Stimulated activated CD4-positive, alpha-beta T cell treated with anti-CD3 and anti-CD28 coated beads, TNF-alpha, amount 100 ng/mL, for 4 hours (primary cell): ENCODE data around the gene GKN2.
A peak's percentile ranks its signal among the peaks of the same experiment; 100 is the strongest.
"Not testable (repeated sequence)": the region's sequence is repeated elsewhere in the genome, so short reads cannot be mapped to it uniquely, and the experiment has no call there.

Experiments used
- DNase-seq, 3 experiments: peaks; one replicate each; pipeline ENCODE4 v3.0.0-alpha.2; 2020; ENCODE audit warnings: low read depth in 3 of 3

Gene GKN2

DNA sequence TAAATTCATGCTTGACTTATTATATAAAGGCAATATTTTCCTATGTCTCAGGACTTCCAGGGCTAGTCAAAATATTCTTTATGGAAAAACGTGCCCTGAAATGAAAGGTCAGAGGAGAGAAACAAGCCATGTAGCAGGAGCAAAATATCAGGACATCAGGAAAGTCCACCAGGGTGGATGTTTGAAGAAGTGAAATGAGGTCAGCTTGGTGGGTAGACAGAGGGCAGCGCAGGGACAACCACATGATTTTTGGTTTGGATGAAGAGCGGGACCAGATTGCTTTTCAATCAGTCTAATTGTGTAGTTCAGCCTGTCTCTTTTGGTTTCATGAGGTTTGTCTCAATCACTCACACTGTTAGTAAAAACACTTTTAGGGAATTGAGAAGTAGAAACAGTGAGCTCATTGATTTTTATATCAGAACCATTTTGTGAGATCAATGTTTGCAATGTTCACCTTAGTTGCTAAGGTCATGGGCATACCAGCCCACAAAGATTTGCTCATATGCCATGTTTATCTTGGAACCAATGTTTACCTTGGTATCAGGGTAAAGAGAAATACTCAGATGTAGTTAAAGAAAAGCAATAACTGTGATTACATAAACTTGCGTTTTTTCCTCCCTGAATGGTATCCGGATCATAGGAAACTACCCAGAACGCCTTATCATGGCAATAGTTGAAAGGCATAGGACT, 32.1 kb downstream of the GKN2 start:
- no peak for DNase-seq

DNA sequence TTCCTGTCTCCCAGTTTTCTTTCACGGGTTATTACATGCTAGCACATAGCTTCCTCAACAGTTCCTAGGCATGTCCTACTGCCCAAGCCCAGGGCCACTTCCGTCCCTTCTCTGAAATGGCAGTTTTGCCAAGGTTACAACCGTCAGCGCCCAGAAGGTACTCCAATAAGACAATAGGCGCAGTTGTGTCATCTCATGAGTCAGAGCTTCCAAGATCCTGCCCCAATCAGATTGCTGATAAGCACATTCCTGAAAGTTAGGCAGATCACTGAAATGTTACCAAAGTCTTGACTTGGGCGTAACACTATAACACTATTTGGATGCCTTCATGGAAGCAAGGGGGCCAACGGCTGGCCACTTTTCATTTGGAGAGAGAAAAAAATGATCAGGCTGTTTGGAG, 34.2 kb downstream of the GKN2 start:
- no peak for DNase-seq

DNA sequence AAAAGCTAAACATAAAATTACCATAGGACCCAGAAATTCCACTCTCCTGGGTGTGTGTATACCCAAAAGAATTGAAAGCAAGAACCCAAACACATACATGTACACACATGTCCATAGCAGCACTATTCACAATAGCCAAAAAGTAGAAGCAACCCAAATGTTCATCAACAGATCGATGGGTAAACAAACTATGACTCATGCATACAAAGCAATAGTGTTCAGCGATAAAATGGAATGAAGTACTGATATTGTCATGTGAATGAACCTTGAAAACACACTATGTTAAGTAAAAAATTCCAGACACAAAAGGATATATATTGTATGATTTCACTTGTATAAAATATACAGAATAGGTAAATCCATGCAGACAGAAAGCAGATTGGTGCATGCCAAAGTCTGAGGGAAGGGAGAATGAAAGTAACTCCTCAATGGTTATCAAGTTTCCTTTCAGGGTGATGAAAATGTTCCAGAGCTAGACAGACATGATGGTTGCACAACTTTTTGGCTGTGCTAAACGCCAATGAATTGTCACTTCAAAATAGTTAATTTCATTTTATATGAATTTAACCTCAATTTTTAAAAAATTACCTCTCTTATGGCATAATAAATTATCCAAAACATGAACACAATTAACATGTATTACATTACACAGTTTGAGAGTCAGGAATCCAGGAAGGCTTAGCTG, 35.5 kb downstream of the GKN2 start:
- DNase-seq, result no peak

DNA sequence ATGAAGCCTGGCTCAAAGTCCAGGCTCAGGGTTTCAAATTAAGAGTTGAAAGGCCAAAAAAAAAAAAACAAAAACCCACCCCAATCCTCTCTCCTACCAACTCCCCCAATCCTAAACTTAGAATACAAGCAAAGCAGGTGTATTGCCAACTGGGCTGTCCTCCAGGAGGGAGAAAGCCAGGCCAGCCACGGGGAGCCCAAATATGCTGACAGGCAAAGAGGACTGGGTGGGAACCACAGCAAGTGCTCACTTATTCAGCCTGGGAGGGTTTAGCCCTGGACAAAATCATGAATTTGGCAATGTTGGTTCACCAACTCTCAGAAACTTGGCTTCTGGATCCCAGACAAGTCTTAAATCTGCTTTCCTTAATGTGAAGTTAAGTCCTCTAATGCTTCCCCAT, 36.5 kb downstream of the GKN2 start:
- DNase-seq, result no peak

DNA sequence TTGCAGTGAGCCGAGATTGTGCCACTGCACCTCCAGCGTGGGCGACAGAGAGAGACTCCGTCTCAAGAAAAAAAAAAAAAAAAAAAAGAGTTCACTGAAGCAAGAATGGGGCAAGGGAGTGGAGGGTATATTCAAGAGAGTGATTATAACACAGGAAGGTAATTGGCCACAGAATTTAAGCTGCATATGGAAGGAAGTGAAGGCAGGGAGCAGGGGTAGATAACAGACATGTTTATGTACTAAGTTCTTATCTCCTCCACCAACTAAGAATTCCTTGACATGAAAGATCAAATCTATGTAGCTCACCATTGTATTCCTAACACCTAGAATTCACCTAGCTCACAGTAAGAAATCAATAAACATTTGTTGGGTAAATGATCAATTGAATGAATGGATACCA, 37.3 kb downstream of the GKN2 start:
- no peak for DNase-seq

DNA sequence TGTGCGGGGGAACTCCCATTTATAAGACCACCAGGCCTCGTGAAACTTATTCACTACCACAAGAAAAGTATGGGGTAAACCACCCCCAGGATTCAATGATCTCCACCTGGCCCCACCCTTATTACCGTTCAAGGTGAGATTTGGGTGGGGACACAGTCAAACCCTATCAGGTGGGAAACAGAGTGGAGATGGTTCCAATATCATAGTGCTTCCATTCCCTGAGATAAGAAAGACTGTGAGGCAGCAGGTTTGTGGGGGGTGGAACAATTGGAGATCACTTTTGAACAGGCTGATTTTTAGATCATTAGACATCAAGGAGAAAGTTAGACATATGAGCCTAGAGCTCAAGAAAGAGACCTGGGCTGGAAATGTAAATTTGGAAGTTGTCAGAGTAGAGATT, 39.3 kb downstream of the GKN2 start:
- DNase-seq, result no peak

DNA sequence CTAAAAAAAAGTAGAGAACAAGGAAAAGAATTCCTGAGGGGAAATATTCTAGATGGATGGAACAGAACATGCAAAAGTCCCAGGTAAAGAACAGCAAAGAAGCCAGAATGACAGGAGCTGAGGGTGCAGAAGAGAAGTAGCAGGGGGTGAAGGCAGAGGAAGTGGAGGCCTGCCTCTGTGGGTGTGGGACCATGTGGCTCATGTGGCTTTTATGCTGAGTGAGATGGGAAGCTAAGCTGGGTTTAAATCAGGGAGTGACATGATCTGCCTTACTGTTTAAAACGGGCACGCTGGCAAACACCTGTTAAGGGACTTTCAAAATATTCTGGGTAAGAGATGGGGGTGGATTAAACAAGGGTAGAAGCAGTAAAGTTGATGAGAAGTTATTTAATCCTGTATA, 40.0 kb downstream of the GKN2 start:
- DNase-seq, result no peak

DNA sequence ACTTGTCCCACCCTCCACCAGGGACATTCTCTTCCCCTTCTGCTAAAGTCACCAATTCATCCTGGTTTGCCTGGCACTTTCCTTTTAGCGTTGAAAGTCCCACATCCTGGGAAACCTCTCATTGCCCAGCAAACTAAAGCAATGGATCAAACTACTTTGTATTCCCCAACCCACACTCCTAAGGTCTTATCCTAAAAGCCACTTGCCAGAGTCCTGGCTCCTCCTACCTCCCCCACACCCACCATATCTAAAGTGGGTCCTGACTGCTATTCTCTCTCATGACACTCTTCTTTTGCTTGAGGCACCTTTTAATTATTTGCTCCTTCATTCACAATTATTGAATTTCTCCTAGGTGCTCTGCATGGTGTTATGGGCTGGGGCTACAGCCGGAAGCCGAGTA, 40.6 kb downstream of the GKN2 start:
- DNase-seq, result no peak

DNA sequence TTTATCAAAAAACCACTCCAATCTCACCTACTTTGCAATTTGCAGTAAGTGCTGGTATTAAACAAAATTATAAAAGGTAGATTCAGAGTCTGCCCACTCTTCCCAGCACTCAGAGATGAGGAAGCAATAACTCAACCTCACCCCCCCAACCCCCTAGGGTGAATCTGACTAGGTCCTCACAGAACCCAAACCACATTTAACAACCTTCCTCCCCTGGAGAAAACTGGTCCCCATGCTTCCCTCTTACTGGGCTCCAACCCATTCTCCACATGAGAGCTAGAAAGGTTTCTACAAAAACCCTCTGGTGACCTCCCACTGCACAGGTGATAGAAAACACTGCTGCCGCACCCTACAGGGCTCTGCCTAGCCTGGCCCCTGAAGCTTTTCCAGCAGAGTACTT, 41.0 kb downstream of the GKN2 start:
- DNase-seq, result no peak

DNA sequence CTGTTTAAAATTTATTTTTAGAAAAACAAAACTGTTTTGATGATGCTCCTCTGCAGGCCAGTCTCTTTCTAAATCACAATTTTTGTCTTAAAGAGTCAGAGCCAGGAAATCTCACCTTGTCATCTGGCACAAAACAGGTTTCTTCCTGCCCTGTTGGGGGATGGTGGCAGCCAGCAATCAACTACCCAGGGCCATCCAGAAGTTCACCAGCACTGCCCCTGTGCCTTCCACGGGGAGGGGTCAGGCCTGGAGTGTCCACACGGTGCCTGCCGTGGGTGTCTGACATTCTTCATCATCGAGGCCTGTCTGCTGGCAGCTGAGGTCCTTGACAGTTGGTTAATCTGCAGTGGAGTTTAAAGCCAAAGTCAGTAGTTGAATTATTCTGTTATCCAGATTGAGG, 41.4 kb downstream of the GKN2 start:
- no peak for DNase-seq

DNA sequence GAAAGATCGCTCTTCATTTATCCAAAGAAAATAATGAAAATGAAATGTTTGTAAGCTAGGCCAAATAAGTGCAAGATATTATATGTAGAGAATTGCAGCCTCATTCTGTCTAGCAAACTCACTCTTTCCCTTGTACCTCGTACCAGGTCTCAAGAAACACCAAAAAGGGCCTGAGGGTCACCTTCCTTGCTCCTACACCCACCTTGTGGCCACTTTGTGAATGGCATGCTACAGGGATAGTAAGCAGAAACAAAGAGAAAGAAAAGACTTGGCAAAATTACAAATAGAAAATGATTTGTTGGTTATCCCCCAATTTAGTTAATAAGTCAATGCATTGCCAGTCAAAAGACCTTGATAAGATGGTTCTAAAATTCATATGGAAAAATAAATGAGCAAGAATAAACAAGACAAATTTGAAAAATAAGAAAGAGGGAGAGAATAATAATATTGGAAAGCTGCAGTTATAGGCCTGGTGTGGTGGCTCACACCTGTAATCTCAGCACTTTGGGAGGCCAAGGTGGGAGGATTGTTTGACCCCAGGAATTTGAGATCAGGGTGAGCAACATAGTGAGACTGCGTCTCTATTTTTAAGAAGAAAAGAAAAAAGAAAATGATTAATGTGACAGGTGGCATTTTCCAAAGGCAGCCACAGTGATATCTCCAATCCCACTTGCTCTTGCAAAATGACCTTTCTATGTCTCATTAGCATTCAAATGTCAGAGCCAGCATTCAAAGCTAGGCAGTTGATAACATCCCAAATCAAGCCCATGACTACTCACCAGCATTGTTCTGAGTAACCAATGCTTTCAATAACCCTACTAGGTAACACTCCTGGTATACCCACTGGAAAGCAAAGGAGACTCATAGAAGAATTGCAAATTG, 42.7 kb downstream of the GKN2 start:
- peak; percentile 54 to 60 (median 55) for DNase-seq

DNA sequence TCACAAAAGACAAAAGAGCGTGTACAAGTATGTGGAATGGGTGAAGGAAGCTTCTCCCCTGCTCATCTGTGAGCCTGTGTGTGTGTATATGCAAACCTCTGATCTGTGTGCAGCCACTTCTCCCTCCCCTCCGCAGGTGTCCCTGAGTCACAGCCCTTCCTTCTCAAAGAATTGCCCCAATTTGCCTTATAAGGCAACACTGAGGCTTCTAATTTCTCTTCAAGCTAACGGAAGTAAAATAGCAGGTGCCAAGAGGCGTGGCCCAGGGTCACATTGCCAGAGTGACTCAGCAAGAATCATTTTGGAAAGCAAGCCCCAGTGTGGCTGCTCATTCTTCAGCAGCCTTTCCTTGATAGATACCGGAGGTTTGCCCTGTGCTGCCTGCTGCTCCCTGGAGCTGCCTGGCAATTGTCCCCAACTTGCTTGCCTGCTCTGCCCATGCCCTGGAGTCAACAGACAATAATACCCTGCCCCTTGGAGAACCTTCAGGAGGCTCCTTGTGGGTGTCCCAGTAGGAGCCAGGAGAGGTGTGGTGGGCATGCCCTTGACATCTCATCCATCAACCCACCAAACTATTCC, 44.2 kb downstream of the GKN2 start:
- DNase-seq, result peak; percentile 55 to 78 (median 77)

DNA sequence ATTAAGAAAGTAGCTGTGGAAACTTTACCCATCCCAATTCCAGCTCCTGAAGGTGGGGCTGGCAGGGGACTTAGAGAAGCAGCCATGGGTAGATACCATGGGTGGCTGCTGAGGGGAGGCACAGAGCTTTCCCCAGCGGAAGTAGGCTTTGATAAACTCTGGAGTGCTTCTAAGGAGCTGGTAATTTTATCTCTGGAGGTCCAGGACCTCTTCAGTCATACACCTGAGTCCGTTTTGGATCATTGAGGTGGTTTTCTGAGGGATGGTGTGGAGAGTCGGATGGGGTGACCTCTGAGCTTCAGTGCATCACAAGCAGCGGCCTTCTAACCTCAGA, 44.8 kb downstream of the GKN2 start:
- DNase-seq, result peak in 1 of 3 experiments; percentile 8

DNA sequence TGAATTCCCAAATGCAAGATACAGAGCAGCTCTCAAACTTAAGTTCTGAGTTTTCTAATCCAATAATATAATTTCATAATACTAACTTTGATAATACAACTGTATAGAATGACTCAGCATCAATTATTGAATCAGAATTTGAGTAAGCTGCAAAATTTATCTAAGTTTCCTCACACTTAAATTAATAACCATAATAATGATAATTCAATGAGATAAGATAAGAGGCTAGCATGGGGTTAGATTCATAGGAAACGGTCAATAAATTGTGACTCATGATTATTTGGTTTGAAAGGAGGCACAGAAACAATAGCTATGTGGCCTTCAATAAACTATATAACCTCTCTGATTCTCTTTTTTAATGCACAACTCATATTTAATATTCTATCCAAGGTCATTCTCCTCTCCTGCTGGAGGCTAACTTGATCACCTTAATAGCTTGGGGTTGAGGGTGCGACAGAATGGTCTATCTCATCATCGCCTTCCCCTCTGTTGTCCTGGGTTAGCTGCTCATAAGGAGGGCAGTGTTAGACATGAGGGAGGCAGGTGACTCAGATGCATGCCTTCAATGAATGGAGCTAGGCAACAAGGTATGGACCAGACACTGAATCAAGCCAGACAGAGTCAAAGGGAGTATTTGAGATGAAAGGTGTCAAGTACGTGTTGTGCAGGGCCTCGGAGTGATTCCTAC, 45.3 kb downstream of the GKN2 start:
- DNase-seq, result no peak

DNA sequence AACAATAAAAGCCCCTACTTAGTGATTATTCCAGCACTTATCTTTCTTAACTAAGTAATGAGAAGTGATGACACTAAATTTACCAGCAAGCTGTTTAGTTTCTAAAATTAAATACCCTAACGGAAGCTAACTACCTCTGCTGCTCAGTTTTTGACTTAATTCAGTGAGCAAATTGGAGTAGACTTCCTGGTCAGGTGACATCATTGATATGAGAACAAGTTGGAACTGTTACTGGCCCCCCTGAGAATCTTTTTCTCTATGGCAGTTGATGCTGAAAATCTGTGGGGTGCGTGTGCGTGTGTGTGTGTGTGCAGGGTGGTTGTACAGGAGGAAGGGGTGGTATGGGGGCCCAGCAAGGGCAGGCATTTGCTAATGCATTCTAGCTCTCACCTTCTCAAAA, 46.0 kb downstream of the GKN2 start:
- no peak for DNase-seq

DNA sequence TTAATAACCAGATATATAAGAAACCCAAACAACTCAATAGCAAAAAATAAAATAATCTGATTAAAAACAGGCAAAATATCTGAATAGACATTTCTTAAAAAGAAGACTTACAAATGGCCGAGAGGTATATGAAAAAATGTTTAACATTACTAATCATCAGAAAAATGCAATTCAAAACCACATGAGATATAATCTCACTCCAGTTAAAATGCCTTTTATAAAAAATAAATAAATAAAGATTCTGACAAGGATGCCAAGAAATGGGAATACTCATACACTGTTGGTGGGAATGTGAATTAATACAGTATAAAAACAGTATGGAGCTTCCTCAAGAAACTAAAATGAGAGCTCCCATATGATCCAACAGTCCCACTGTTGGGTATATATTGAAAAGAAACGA, 47.6 kb downstream of the GKN2 start:
- no peak for DNase-seq

DNA sequence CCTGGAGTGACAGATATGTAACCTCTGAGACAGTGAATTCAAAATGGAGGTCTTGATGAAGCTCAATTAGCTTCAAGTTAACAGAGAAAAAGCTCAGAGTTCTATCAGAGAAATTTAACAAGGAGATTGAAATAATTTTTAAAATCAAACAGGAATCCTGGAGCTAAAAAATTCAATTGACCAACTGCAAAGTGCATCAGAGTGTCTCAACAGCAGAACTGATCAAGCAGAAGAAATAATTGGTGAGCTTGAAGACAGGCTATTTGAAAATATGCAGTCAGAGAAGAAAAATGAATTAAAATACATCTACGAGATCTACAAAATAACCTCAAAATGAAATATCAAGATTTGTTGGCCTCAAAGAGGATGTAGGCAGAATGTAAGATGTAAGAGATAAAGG, 51.1 kb downstream of the GKN2 start:
- DNase-seq, result no peak

DNA sequence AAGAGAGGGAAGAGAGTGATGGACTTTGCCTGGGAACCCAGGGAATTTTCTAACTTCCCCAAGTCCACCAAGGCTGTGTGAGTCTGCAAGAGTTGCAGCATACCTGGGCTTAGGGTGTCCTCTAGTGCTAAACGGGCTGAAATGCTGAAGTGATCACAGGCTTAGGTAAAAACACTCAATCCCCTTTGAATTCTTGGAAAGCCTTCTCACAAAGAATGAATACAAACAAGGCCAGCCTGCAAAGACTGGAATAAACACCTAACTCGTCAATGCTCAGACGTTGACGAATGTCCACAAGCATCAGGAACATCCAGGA, 51.5 kb downstream of the GKN2 start:
- no peak for DNase-seq

DNA sequence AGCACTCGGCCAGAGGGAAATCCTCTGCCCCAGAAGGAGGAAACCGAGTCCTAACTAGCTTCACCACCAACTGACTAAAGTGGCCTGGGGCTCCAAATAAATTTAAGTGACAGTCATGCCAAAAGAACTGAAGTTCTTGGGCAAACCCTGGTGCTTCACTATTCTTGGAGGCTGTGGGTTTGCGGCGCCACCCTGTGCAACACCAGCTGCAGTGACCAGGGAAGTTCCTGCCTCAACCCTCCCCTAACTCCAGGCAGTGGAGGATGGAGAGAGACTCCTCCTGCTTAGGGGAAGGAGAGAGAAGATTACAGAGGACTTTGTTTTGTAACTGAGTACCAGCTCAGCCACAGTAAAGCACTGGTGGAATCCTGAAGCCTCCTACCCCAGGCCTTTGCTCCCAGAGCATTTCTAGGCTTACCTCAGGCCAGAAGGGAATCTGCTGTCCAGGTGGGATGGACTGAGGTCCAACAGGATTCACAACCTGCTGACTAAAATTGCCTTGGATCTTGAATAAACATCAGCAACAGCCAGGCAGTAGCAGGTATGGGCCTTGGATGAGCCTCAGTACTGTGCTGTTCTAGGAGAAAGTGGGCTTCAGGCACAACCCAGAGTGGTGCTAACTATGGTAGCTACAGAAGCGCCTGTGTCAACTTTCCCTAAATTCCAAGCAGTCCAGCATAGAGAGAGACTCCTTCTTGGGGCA, 52.0 kb downstream of the GKN2 start:
- no peak for DNase-seq

DNA sequence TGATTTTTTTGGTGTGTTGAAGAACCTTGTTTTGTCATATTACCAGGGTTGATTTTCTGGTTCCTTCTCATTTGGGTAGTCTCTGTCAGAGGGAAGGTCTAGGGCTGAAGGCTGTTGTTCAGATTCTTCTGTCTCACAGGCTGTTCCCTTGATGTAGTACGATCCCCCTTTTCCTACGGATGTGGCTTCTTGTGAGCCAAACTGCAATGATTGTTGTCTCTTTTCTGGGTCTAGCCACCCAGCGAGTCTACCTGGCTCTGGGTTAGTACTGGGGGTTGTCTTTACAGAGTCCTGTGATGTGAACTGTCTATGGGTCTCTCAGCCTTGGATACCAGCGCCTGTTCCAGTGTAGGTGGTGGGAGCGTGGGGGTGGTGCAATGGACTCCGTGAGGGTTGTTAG, 56.7 kb downstream of the GKN2 start:
- DNase-seq, result not testable (repeated sequence)
